T-cell (primary cell): ENCODE measurements around the gene DRAM1. TPM values are rescaled to one million over a fixed set of nuclear protein-coding genes. Genes with fewer than 3 reads are reported as not detected.
"Not testable (repeated sequence)": the region's sequence is repeated elsewhere in the genome, so short reads cannot be mapped to it uniquely, and the experiment has no call there.

ENCODE experiments used
- ATAC-seq, 4 experiments: fragments of 200-7000 bp in 3 of 4; fragments of 150-1000 bp in 1 of 4; cut with Tn5 transposase; replicated peaks in 1 of 4; 1 replicate in 3 of 4; 2 replicates in 1 of 4; pipeline ENCODE4 v1.10.0; 2021; ENCODE audit warnings: moderate library complexity in 3 of 4, mild to moderate bottlenecking in 2 of 4, moderate number of reproducible peaks in 1 of 4
- CTCF ChIA-PET, 2 donors: fragments of 300-600 bp; sonication (Branson Sonifier 250); formaldehyde crosslinking; loops; one replicate each; lab custom pipeline; 2022; ENCODE audit warnings: antibody characterized with exemption in 2 of 2; lab: Charles Lee
- POLR2A ChIA-PET, 2 donors: fragments of 300-600 bp; sonication (Branson Sonifier 250); formaldehyde crosslinking; loops; one replicate each; lab custom pipeline; 2022; ENCODE audit warnings: antibody characterized with exemption in 2 of 2; lab: Charles Lee
- DNase-seq, 35 experiments: peaks; one replicate each; pipeline versions ENCODE4 v3.0.0 to v3.0.0-alpha.2; 2013 to 2023
- H3K27ac ChIP-seq: one replicate; pipeline ENCODE4 v1.5.1; 2013; ENCODE audit warnings: low read length
- H3K27me3 ChIP-seq, 2 experiments: replicated peaks in 1 of 2; 1 replicate in 1 of 2; 2 replicates in 1 of 2; pipeline versions ENCODE4 v1.6.1 to v1.7.0; 2013; ENCODE audit warnings: low read length in 1 of 2, mixed read lengths in 1 of 2; ENCODE audit not compliant: control insufficient read depth in 2 of 2, insufficient read depth in 2 of 2; ENCODE audit errors: extremely low read depth in 1 of 2
- H3K36me3 ChIP-seq, 2 donors: 1 replicate in 1 of 2; 2 replicates in 1 of 2; pipeline versions ENCODE4 v1.6.1 to v1.7.0; 2013; ENCODE audit warnings: low read length in 1 of 2; ENCODE audit not compliant: control insufficient read depth in 2 of 2, insufficient read depth in 1 of 2; ENCODE audit errors: extremely low read depth in 1 of 2
- H3K4me1 ChIP-seq, 2 experiments: 1 replicate in 1 of 2; 2 replicates in 1 of 2; pipeline versions ENCODE4 v1.6.1 to v1.7.0; 2013; ENCODE audit warnings: low read length in 2 of 2, mixed read lengths in 1 of 2; ENCODE audit not compliant: insufficient read depth in 2 of 2, control insufficient read depth in 1 of 2; ENCODE audit errors: extremely low read depth in 1 of 2
- H3K4me3 ChIP-seq, 2 donors: 1 replicate in 1 of 2; 2 replicates in 1 of 2; pipeline versions ENCODE4 v1.5.1 to v1.7.0; 2013; ENCODE audit warnings: mild to moderate bottlenecking in 2 of 2, low read length in 1 of 2, moderate library complexity in 1 of 2; ENCODE audit not compliant: control insufficient read depth in 1 of 2; ENCODE audit errors: extremely low read depth in 1 of 2
- H3K9me3 ChIP-seq: 2 replicates; pipeline ENCODE4 v1.7.0; 2013
- H3K27ac Mint-ChIP-seq, 2 donors: one replicate each; pipeline ENCODE4 v1.8.0; 2020 to 2021; ENCODE audit warnings: mild to moderate bottlenecking in 2 of 2, mixed read lengths in 2 of 2
- H3K27me3 Mint-ChIP-seq, 2 donors: one replicate each; pipeline ENCODE4 v1.8.0; 2021 to 2022; ENCODE audit warnings: mixed read lengths in 2 of 2
- H3K36me3 Mint-ChIP-seq: one replicate; pipeline ENCODE4 v1.8.0; 2021; ENCODE audit warnings: mixed read lengths
- H3K4me1 Mint-ChIP-seq, 3 donors: one replicate each; pipeline ENCODE4 v1.8.0; 2020 to 2022; ENCODE audit warnings: mixed read lengths in 3 of 3, mild to moderate bottlenecking in 1 of 3
- H3K4me3 Mint-ChIP-seq, 3 donors: one replicate each; pipeline ENCODE4 v1.8.0; 2020 to 2022; ENCODE audit warnings: mild to moderate bottlenecking in 3 of 3, mixed read lengths in 3 of 3, moderate library complexity in 3 of 3
- H3K9me3 Mint-ChIP-seq, 3 donors: one replicate each; pipeline ENCODE4 v1.8.0; 2020 to 2022; ENCODE audit warnings: mixed read lengths in 3 of 3
- WGBS: methylation state at CpG from one replicate; pipeline ENCODE4 v1.1.5; 2013; ENCODE audit warnings: missing lambda C conversion rate; ENCODE audit not compliant: insufficient coverage; 5-methylcytosine and 5-hydroxymethylcytosine counted together
- total RNA-seq, 35 experiments: library from RNA in 6 of 35; stranded (reverse) in 6 of 35; fragments of 120-200 nt in 1 of 35; gene quantifications; one replicate each; pipeline versions ENCODE4 v1.2.1 to v1.2.4 and lab custom pipeline; 2013 to 2026

Gene DRAM1
- total RNA-seq, 5 donors from 2014 or later (not counting 1 experiment from before 2014, with no cell fraction given): 1.4 to 3.8 (median 1.9) TPM

DNA sequence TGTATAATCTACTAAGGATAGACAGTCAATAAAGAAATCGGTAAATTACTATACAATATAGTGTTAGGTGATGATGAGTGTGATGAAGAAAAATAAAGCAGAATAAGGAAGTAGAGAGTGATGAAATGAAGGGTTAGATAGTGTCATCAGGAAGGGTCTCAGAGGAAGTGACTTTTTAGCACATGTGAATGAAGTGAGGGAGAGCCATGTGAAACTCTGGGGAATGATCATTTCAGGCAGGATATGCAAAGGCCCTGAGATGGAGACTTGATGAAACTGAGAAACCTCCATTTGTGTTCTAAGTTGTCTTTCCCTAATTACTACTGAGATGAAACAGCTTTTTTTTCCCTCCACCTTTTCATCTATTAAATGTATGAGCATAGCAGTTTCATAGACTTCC lies 27.2 kb upstream of the DRAM1 start:
- no peaks in the 10 kb centered on the region for H3K36me3 ChIP-seq
- no peak overlapping the region for H3K4me3 ChIP-seq
- H3K4me1 ChIP-seq: no peaks in the 10 kb centered on the region
- Mint-ChIP-seq H3K9me3 (no peaks in the 10 kb centered on the region), H3K4me3 (no peak overlapping the region), H3K27ac (no peak overlapping the region), H3K4me1 (peaks cover 0 to 3% (median 0%) of the 10 kb centered on the region in 3 donors), H3K27me3 (no peaks in the 10 kb centered on the region), H3K36me3 (no peaks in the 10 kb centered on the region)
- no peaks in the 10 kb centered on the region for H3K27me3 ChIP-seq
- no peak for DNase-seq
- no peak overlapping the region for H3K27ac ChIP-seq
- WGBS: no CpG with 5 or more reads among the region's 1 CpG
- POLR2A ChIA-PET: interaction anchor here in 1 of 2 donors (0.6 kb wide), 1 partner anchor 26 kb away, joined by 7 read pairs; no protein-coding TSS in a partner anchor
- CTCF ChIA-PET: interaction anchor here in 1 of 2 donors (0.5 kb wide), 1 partner anchor 11 kb away, joined by 3 read pairs; no protein-coding TSS in a partner anchor
- no peaks in the 10 kb centered on the region for H3K9me3 ChIP-seq
- ATAC-seq: no peak

DNA sequence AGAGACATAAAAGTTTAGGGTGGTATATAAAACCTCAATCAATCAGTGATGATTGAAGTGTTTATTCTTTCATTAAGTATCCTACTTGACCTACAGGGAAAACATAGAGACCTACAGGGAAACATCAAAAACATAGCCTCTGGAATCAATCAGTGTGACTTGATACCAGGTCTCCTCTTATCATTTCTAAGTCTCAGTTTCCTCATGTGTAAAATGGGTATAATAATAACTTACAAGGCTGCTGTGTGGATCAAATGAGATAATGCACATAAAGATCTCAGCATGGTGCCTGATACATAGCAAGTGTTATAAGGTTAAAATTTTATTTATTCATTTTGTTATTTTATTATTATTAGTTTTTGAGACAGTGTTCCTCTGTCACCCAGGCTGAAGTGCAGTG lies 24.4 kb upstream of the DRAM1 start:
- H3K4me1 Mint-ChIP-seq: peaks cover 0 to 3% (median 0%) of the 10 kb centered on the region in 3 donors
- H3K4me1 ChIP-seq: no peaks in the 10 kb centered on the region
- CTCF ChIA-PET: interaction anchor here (0.6 kb wide), 4 partner anchors 25 to 1098 kb away, joined by 3 to 5 read pairs (median 4); no protein-coding TSS in a partner anchor
- DNase-seq (no peak), ATAC-seq (no peak)
- no peak overlapping the region for H3K4me3 Mint-ChIP-seq
- H3K9me3 ChIP-seq: no peaks in the 10 kb centered on the region
- no peaks in the 10 kb centered on the region for H3K36me3 ChIP-seq
- no peak overlapping the region for H3K27ac ChIP-seq
- no peaks in the 10 kb centered on the region for H3K36me3 Mint-ChIP-seq
- no peaks in the 10 kb centered on the region for H3K27me3 Mint-ChIP-seq
- POLR2A ChIA-PET: interaction anchor here in 1 of 2 donors (0.6 kb wide), 1 partner anchor 221 kb away, joined by 4 read pairs; no protein-coding TSS in a partner anchor
- H3K4me3 ChIP-seq: no peak overlapping the region
- H3K9me3 Mint-ChIP-seq: no peaks in the 10 kb centered on the region
- no peak overlapping the region for H3K27ac Mint-ChIP-seq
- H3K27me3 ChIP-seq: no peaks in the 10 kb centered on the region

DNA sequence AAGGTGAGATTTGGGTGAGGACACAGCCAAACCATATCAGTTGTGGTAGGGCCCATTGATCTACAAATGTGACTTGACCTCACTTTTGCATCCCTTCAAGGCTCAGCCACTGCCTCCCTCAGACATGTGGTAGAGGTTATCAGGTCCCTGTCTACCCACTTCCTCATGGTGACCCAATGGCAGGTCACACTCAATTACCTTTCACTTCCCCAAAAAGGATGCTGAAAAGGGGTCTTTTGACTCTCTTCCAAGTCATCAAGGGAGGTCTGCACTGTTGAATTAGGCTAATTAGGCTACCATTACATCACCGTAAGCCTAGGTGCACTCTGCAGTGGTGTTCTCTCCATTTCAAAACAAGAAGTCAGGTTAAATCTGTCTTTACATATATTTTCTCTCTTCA lies 22.6 kb upstream of the DRAM1 start:
- Mint-ChIP-seq H3K27ac (no peak overlapping the region), H3K4me3 (no peak overlapping the region), H3K9me3 (no peaks in the 10 kb centered on the region), H3K4me1 (peaks cover 0 to 3% (median 0%) of the 10 kb centered on the region in 3 donors), H3K36me3 (no peaks in the 10 kb centered on the region), H3K27me3 (no peaks in the 10 kb centered on the region)
- H3K9me3 ChIP-seq: no peaks in the 10 kb centered on the region
- POLR2A ChIA-PET: no interaction called here
- no peaks in the 10 kb centered on the region for H3K4me1 ChIP-seq
- DNase-seq (no peak), ATAC-seq (no peak)
- no peaks in the 10 kb centered on the region for H3K36me3 ChIP-seq
- WGBS: no CpG with 5 or more reads among the region's 1 CpG
- no peaks in the 10 kb centered on the region for H3K27me3 ChIP-seq
- no peak overlapping the region for H3K4me3 ChIP-seq
- no peak overlapping the region for H3K27ac ChIP-seq
- CTCF ChIA-PET: interaction anchor here in 1 of 2 donors (0.6 kb wide), 1 partner anchor 34 kb away, joined by 3 read pairs; no protein-coding TSS in a partner anchor

DNA sequence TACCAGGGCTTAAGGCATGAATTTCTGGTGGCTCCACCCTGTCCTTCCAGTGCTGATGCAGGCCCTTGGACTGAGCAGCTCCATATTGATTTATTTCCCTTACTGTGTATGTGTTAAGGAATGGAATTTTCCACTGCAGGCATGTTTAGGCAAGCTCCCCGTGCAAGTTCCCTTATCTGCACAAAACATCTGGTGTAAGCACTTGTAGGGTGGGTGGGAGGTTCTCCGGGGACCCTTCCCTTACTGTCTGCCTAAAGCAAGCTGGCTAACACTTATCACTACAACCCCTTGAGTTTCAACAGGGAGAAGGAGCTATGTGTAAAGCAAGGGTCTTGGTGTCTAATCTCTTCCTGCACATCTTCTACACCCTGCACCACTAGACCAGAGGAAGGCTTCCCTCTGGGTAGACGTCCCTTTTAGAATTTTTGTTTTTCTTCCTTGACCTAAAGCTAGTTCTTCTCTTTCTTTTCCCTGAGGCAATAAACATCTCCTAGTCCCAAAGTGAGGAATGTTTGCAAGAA lies 22.0 kb upstream of the DRAM1 start:
- Mint-ChIP-seq H3K27me3 (no peaks in the 10 kb centered on the region), H3K4me1 (peaks cover 0 to 3% (median 0%) of the 10 kb centered on the region in 3 donors), H3K36me3 (no peaks in the 10 kb centered on the region), H3K4me3 (no peak overlapping the region), H3K9me3 (no peaks in the 10 kb centered on the region), H3K27ac (no peak overlapping the region)
- no peak for ATAC-seq
- H3K4me3 ChIP-seq: no peak overlapping the region
- H3K27ac ChIP-seq: no peak overlapping the region
- no peaks in the 10 kb centered on the region for H3K9me3 ChIP-seq
- no peaks in the 10 kb centered on the region for H3K4me1 ChIP-seq
- DNase-seq: no peak
- CTCF ChIA-PET: no interaction called here
- H3K36me3 ChIP-seq: no peaks in the 10 kb centered on the region
- no CpG with 5 or more reads among the region's 3 CpGs for WGBS
- H3K27me3 ChIP-seq: no peaks in the 10 kb centered on the region
- POLR2A ChIA-PET: no interaction called here

DNA sequence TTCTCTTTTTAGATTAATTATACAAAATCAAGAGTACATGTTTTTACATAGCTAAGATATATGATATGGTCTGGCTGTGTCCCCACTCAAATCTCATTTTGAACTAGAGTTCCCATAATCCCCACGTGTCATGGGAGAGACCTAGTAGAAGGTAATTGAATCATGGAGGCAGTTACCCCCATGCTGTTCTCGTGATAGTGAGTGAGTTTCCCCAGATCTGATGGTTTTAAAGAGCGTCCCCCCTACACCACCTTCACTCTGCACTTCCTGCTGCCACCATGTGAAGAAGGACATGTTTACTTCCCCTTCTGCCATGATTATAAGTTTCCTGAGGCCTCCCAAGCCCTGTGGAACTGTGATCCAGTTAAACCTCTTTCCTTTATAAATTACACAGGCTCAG lies 21.4 kb upstream of the DRAM1 start:
- Mint-ChIP-seq H3K4me3 (no peak overlapping the region), H3K27me3 (no peaks in the 10 kb centered on the region), H3K4me1 (peaks cover 0 to 3% (median 0%) of the 10 kb centered on the region in 3 donors), H3K9me3 (no peaks in the 10 kb centered on the region), H3K36me3 (no peaks in the 10 kb centered on the region), H3K27ac (no peak overlapping the region)
- Histone ChIP-seq H3K4me1 (no peaks in the 10 kb centered on the region), H3K9me3 (no peaks in the 10 kb centered on the region), H3K27ac (no peak overlapping the region), H3K36me3 (no peaks in the 10 kb centered on the region), H3K27me3 (no peaks in the 10 kb centered on the region), H3K4me3 (no peak overlapping the region)
- ATAC-seq: no peak
- WGBS: no CpG with 5 or more reads among the region's 3 CpGs
- ChIA-PET POLR2A (no interaction called here), CTCF (no interaction called here)
- DNase-seq: no peak

DNA sequence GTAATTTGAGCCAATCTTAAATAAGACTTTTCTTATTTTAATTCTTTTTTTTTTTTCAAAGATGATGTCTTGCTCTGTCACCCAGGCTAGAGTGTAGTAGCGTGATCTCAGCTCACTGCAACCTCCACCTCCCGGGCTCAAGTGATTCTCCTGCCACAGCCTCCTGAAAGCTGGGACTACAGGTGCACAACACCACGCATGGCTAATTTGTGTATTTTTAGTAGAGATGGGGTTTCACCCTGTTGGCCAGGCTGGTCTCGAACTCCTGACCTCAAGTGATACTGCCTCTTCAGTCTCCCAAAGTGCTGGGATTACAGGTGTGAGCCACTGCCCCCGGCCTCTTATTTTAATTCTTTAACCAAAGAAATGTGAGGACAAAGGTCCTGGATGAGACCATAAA lies 20.8 kb upstream of the DRAM1 start:
- H3K27me3 Mint-ChIP-seq, H3K27ac Mint-ChIP-seq, H3K27me3 ChIP-seq, H3K4me3 Mint-ChIP-seq, ATAC-seq, H3K9me3 ChIP-seq, H3K4me1 ChIP-seq, H3K4me3 ChIP-seq, POLR2A ChIA-PET, H3K4me1 Mint-ChIP-seq, H3K27ac ChIP-seq, H3K36me3 Mint-ChIP-seq, DNase-seq, H3K9me3 Mint-ChIP-seq, H3K36me3 ChIP-seq: not testable (repeated sequence)
- CTCF ChIA-PET: interaction anchor here in 1 of 2 donors (0.6 kb wide), 1 partner anchor 39 kb away, joined by 7 read pairs; no protein-coding TSS in a partner anchor
- no CpG with 5 or more reads among the region's 5 CpGs for WGBS
